ENCODE data around the gene F12.

The F12 gene

GRCh38 chr5:177414481-177414880 lies 5.1 kb upstream of the F12 start:
- Histone ChIP-seq H3K9me3 (ENCODE audit: low read length) (no peaks in the 10 kb centered on the region), H2AFZ (ENCODE audit: low read length) (no peak overlapping the region), H3K9ac (ENCODE audit: low read length) (no peak overlapping the region)

GRCh38 chr5:177412603-177413233 lies 3.4 kb upstream of the F12 start:
- H3K9ac ChIP-seq (ENCODE audit: low read length): no peak overlapping the region
- no peaks in the 10 kb centered on the region for H3F3A ChIP-seq (ENCODE audit: insufficient read depth, low read length)
- H3K9me3 ChIP-seq (ENCODE audit: low read length): no peaks in the 10 kb centered on the region
- H3K27me3 ChIP-seq (ENCODE audit: insufficient read depth, low read length): peaks cover 6% of the 10 kb centered on the region; the same call in 1 of the 2 replicates
- H3K27ac ChIP-seq (ENCODE audit: low read depth, low read length, poor library complexity, severe bottlenecking): no peak overlapping the region
- H3K4me1 ChIP-seq (ENCODE audit: insufficient read depth, low read length, severe bottlenecking): no peaks in the 10 kb centered on the region
- H3K79me2 ChIP-seq (ENCODE audit: insufficient read depth, low read length): no peaks in the 10 kb centered on the region
- no peak overlapping the region; the same call in 1 of the 2 replicates for H3K4me2 ChIP-seq (ENCODE audit: low read length)
- no peak overlapping the region for H3K4me3 ChIP-seq (ENCODE audit: low read depth, low read length, poor library complexity, severe bottlenecking)
- TF ChIP-seq EZH2 (IDR thresholded peaks at IDR 0.05; ENCODE audit: borderline replicate concordance, low read length) (no peak), CTCF (IDR thresholded peaks at IDR 0.05; ENCODE audit: low read length) (no peak)
- H4K20me1 ChIP-seq (ENCODE audit: insufficient read depth, low read length): no peaks in the 10 kb centered on the region
- no peaks in the 10 kb centered on the region for H3K9me2 ChIP-seq (ENCODE audit: low read depth, low read length)
- no peaks in the 10 kb centered on the region for H3K36me3 ChIP-seq (ENCODE audit: insufficient read depth, low read length)
- H2AFZ ChIP-seq (ENCODE audit: low read length): no peak overlapping the region

More at GRCh38 chr5:177414481-177414880, 5.1 kb upstream of the F12 start:
- H3K79me2 ChIP-seq (ENCODE audit: insufficient read depth, low read length): no peaks in the 10 kb centered on the region
- H3K4me2 ChIP-seq (ENCODE audit: low read length): no peak overlapping the region
- H3K27me3 ChIP-seq (ENCODE audit: insufficient read depth, low read length): peaks cover 6% of the 10 kb centered on the region; the same call in 1 of the 2 replicates
- no peaks in the 10 kb centered on the region for H3K4me1 ChIP-seq (ENCODE audit: insufficient read depth, low read length, severe bottlenecking)
- no peaks in the 10 kb centered on the region for H3K36me3 ChIP-seq (ENCODE audit: insufficient read depth, low read length)
- TF ChIP-seq EZH2 (IDR thresholded peaks at IDR 0.05; ENCODE audit: borderline replicate concordance, low read length): no peak
- no peak for TF ChIP-seq CTCF (IDR thresholded peaks at IDR 0.05; ENCODE audit: low read length)
- no peak overlapping the region for H3K27ac ChIP-seq (ENCODE audit: low read depth, low read length, poor library complexity, severe bottlenecking)
- no peaks in the 10 kb centered on the region for H4K20me1 ChIP-seq (ENCODE audit: insufficient read depth, low read length)
- no peaks in the 10 kb centered on the region for H3F3A ChIP-seq (ENCODE audit: insufficient read depth, low read length)
- no peak overlapping the region for H3K4me3 ChIP-seq (ENCODE audit: low read depth, low read length, poor library complexity, severe bottlenecking)
- H3K9me2 ChIP-seq (ENCODE audit: low read depth, low read length): no peaks in the 10 kb centered on the region

GRCh38 chr5:177410575-177410974 lies 1.2 kb upstream of the F12 start:
- Histone ChIP-seq H3K36me3 (ENCODE audit: insufficient read depth, low read length) (no peaks in the 10 kb centered on the region), H3K4me2 (ENCODE audit: low read length) (no peak overlapping the region), H3K4me3 (ENCODE audit: low read depth, low read length, poor library complexity, severe bottlenecking) (no peak overlapping the region), H3K9me3 (ENCODE audit: low read length) (no peaks in the 10 kb centered on the region), H3K9me2 (ENCODE audit: low read depth, low read length) (no peaks in the 10 kb centered on the region), H3K27me3 (ENCODE audit: insufficient read depth, low read length) (peaks cover 11% of the 10 kb centered on the region; the same call in 1 of the 2 replicates), H3K4me1 (ENCODE audit: insufficient read depth, low read length, severe bottlenecking) (peaks cover 3% of the 10 kb centered on the region), H3K27ac (ENCODE audit: low read depth, low read length, poor library complexity, severe bottlenecking) (no peak overlapping the region), H3K9ac (ENCODE audit: low read length) (no peak overlapping the region), H3F3A (ENCODE audit: insufficient read depth, low read length) (0 out of 2 replicates have a peak, but pooled peaks cover 4% of the 10 kb centered on the region), H2AFZ (ENCODE audit: low read length) (no peak overlapping the region), H3K79me2 (ENCODE audit: insufficient read depth, low read length) (no peaks in the 10 kb centered on the region), H4K20me1 (ENCODE audit: insufficient read depth, low read length) (no peaks in the 10 kb centered on the region)
- TF ChIP-seq CTCF (IDR thresholded peaks at IDR 0.05; ENCODE audit: low read length): no peak
- no peak for TF ChIP-seq EZH2 (IDR thresholded peaks at IDR 0.05; ENCODE audit: borderline replicate concordance, low read length)

Measured in OCI-LY1 (cell line).